Panc1 (cell line): ENCODE results near the gene THADA. TPM values are rescaled to one million over a fixed set of nuclear protein-coding genes. Genes with fewer than 3 reads are reported as not detected.

Experiments used
- ATAC-seq: fragments of 200-7000 bp; cut with Tn5 transposase; 2 replicates; pipeline ENCODE4 v1.9.1; 2020; ENCODE audit warnings: mild to moderate bottlenecking, moderate library complexity
- BruUV-seq: library from RNA; stranded (reverse); fragments of 400-500 nt; replicated peaks from 2 replicates; lab custom pipeline; 2021; lab: Mats Ljungman, UMichigan
- CTCF ChIA-PET: fragments of 300-600 bp; sonication (Branson Sonifier 250); formaldehyde crosslinking; loops from one replicate; lab custom pipeline; 2022; ENCODE audit warnings: antibody characterized with exemption; lab: Charles Lee
- POLR2A ChIA-PET: fragments of 300-600 bp; sonication (Branson Sonifier 250); formaldehyde crosslinking; loops from one replicate; lab custom pipeline; 2022; ENCODE audit warnings: antibody characterized with exemption; lab: Charles Lee
- DNase-seq: peaks from one replicate; pipeline ENCODE4 v3.0.0-alpha.2; 2010; ENCODE audit warnings: low read depth, low spot score
- H3K27ac ChIP-seq: 2 replicates; pipeline ENCODE4 v1.5.1; 2011; ENCODE audit warnings: mild to moderate bottlenecking, low read length, inconsistent platforms
- H3K27me3 ChIP-seq: fragments of 200-500 bp; sonication (Bioruptor generic); 2 replicates; pipeline ENCODE4 v1.6.0; 2014; ENCODE audit warnings: low read length, inconsistent platforms; ENCODE audit not compliant: control insufficient read depth, insufficient read depth
- H3K36me3 ChIP-seq: fragments of 200-500 bp; sonication (Bioruptor generic); 2 replicates; pipeline ENCODE4 v1.5.1; 2014; ENCODE audit warnings: inconsistent platforms, mild to moderate bottlenecking, low read length, moderate library complexity; ENCODE audit not compliant: control insufficient read depth, insufficient read depth
- H3K4me1 ChIP-seq: 2 replicates; pipeline ENCODE4 v1.5.1; 2011; ENCODE audit warnings: inconsistent platforms, mild to moderate bottlenecking, low read length, moderate library complexity; ENCODE audit not compliant: control insufficient read depth, insufficient read depth
- H3K4me3 ChIP-seq, 2 experiments: 2 replicates each; pipeline ENCODE4 v1.5.1; 2011 to 2012; ENCODE audit warnings: low read depth in 2 of 2, low read length in 2 of 2, mild to moderate bottlenecking in 2 of 2, inconsistent platforms in 1 of 2, moderate library complexity in 1 of 2
- H3K9me3 ChIP-seq: fragments of 200-500 bp; sonication (Bioruptor generic); 2 replicates; pipeline ENCODE4 v1.5.1; 2014; ENCODE audit warnings: low read depth, mild to moderate bottlenecking, inconsistent platforms, low read length, moderate library complexity; ENCODE audit not compliant: control insufficient read depth, insufficient read depth
- POLR2AphosphoS5 ChIP-seq: IDR thresholded peaks from 2 replicates; pipeline ENCODE4 v1.6.1; 2012; ENCODE audit warnings: mild to moderate bottlenecking, low read depth, low read length, moderate library complexity
- SIN3A ChIP-seq: IDR thresholded peaks from 2 replicates; pipeline ENCODE4 v1.6.1; 2012; ENCODE audit warnings: low read depth, mild to moderate bottlenecking, low read length, moderate library complexity, borderline replicate concordance; ENCODE audit not compliant: insufficient read depth
- TCF7L2 ChIP-seq: IDR thresholded peaks from 2 replicates; pipeline ENCODE4 v1.6.1; 2011; ENCODE audit warnings: mild to moderate bottlenecking, low read depth, low read length, inconsistent platforms
- in situ Hi-C: cut with HindIII; loops from 2 replicates; pipeline ENCODE4 v1.10.0; 2016; ENCODE audit warnings: low sequenced_read_pairs, low pct_unique_long_range_greater_than_20kb
- intact Hi-C: fragments of 100-400 bp; cut with micrococcal nuclease; formaldehyde crosslinking; loops from one replicate; pipeline ENCODE4 v1.10.0; 2022; ENCODE audit not compliant: unreplicated experiment
- total RNA-seq: library from RNA; stranded (reverse); gene quantifications from one replicate; pipeline ENCODE4 v1.2.1, GENCODE V29; 2021; ENCODE audit not compliant: unreplicated experiment
- TF ChIP-seq, protein P1 (sequence below): fragments of 450-650 bp; IDR thresholded peaks from 2 replicates; pipeline ENCODE4 v1.5.1; 2017; ENCODE audit warnings: mild to moderate bottlenecking
- TF ChIP-seq, protein P2 (sequence below), 2 experiments: IDR thresholded peaks; 2 replicates each; pipeline ENCODE4 v1.6.1; 2011 to 2012; ENCODE audit warnings: low read depth in 2 of 2, control low read depth in 1 of 2, low read length in 1 of 2, mild to moderate bottlenecking in 1 of 2, moderate library complexity in 1 of 2; ENCODE audit not compliant: insufficient read depth in 1 of 2

The THADA gene
- total RNA-seq, 1 experiment from 2014 or later, result 37.2 TPM

DNA sequence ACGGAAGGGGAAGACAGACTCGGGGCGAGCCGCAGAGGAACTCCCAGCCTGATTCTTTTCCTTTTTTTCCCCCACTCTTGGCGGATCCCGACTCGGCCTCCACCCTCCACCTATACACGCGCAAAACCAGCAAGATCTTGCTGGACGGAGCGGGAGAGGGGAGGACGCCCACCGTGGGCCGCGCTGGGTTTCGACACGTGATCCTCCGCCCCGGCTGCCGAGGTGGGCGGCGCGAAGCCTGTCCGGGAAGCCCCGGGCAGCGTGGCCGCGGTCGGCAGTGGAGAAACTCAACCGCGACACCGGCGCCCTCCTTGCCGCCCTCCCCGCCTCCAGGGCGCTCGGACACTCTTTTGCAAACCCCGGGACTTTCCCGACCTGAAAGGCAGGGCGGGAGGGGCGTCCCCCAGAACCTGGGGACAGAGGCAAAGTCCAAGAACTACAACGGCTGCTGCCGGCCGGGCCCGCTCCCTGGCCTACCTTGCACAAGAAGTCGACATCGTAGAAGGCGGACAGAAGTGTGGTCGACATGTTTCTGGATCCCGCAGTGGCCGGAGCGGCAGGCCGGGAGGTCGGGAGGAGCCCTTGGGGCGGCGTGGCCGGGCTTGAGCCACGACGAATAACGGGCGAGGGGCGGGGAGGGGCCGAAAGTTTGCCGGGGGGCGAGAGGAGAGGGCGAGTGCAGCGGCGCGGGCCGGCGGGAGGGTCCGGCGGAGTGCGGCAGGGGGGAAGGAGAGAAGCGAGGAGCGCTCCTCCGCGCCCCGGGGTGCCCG lies 369.9 kb downstream of the THADA start:
- peak; percentile 8 for ATAC-seq
- intact Hi-C loops (loop anchor here (2.0 to 10.0 kb wide), 4 partner anchors 201 to 399 kb away; no protein-coding TSS in a partner anchor), in situ Hi-C loops (no loop called here)
- Histone ChIP-seq H3K4me1 (peaks cover 33% of the 10 kb centered on the region), H3K27ac (peak overlapping the region; percentile 93), H3K4me3 (peak overlapping the region; percentile 80 to 90), H3K36me3 (peaks cover 14% of the 10 kb centered on the region), H3K9me3 (no peaks in the 10 kb centered on the region), H3K27me3 (no peaks in the 10 kb centered on the region)
- DNase-seq, result no peak
- BruUV-seq, result no TSS peak
- CTCF ChIA-PET, result interaction anchor here (0.6 kb wide), 2 partner anchors 201 to 324 kb away, joined by 3 read pairs; no protein-coding TSS in a partner anchor
- TF ChIP-seq, protein P1, sequence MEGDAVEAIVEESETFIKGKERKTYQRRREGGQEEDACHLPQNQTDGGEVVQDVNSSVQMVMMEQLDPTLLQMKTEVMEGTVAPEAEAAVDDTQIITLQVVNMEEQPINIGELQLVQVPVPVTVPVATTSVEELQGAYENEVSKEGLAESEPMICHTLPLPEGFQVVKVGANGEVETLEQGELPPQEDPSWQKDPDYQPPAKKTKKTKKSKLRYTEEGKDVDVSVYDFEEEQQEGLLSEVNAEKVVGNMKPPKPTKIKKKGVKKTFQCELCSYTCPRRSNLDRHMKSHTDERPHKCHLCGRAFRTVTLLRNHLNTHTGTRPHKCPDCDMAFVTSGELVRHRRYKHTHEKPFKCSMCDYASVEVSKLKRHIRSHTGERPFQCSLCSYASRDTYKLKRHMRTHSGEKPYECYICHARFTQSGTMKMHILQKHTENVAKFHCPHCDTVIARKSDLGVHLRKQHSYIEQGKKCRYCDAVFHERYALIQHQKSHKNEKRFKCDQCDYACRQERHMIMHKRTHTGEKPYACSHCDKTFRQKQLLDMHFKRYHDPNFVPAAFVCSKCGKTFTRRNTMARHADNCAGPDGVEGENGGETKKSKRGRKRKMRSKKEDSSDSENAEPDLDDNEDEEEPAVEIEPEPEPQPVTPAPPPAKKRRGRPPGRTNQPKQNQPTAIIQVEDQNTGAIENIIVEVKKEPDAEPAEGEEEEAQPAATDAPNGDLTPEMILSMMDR, result no peak
- TF ChIP-seq POLR2AphosphoS5, result peak; percentile 7; the same call in 1 of the 2 replicates
- TF ChIP-seq SIN3A, result no peak
- POLR2A ChIA-PET, result interaction anchor here (0.6 to 1.3 kb wide), 4 partner anchors 87 to 415 kb away, joined by 3 to 11 read pairs (median 4); no protein-coding TSS in a partner anchor

DNA sequence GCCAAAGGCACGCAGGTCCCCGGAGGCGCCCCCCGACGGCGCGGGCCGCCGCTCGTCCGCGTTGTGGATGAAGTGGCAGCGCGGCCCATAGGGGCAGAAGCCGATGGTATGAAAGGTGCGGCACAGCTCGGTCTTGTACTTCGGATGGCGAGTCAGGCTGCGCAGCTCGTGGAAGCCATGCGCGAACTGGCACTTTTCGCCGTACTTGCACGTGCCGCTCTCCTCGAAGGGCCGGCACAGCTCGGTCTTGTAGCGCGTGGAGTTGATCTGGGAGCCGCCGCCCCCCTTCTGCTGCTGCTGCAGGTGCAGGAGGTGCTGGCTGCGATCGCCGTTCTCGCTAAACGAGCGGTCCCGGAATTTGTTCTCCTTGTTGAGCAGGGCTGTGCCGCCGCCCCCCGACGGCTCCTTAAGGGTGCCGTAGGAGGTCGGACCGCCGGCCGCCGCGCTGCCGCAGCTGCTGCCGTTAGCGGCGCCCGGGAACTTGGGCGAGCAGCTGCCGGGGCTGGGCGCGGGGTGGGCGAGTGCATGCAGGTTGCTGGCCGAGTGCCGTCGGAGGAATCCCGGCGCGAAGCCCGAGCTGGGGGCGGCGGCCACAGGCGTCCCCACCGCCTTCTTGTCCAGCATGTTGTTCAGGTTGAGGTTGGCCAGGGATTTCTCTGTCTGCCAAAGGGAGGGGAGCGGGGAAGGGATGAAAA lies 370.6 kb downstream of the THADA start:
- CTCF ChIA-PET, result no interaction called here
- TF ChIP-seq POLR2AphosphoS5 (no peak; the same call in 1 of the 2 replicates), SIN3A (no peak), TCF7L2 (no peak)
- TF ChIP-seq, protein P2, sequence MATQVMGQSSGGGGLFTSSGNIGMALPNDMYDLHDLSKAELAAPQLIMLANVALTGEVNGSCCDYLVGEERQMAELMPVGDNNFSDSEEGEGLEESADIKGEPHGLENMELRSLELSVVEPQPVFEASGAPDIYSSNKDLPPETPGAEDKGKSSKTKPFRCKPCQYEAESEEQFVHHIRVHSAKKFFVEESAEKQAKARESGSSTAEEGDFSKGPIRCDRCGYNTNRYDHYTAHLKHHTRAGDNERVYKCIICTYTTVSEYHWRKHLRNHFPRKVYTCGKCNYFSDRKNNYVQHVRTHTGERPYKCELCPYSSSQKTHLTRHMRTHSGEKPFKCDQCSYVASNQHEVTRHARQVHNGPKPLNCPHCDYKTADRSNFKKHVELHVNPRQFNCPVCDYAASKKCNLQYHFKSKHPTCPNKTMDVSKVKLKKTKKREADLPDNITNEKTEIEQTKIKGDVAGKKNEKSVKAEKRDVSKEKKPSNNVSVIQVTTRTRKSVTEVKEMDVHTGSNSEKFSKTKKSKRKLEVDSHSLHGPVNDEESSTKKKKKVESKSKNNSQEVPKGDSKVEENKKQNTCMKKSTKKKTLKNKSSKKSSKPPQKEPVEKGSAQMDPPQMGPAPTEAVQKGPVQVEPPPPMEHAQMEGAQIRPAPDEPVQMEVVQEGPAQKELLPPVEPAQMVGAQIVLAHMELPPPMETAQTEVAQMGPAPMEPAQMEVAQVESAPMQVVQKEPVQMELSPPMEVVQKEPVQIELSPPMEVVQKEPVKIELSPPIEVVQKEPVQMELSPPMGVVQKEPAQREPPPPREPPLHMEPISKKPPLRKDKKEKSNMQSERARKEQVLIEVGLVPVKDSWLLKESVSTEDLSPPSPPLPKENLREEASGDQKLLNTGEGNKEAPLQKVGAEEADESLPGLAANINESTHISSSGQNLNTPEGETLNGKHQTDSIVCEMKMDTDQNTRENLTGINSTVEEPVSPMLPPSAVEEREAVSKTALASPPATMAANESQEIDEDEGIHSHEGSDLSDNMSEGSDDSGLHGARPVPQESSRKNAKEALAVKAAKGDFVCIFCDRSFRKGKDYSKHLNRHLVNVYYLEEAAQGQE (IDR thresholded peaks at IDR 0.05; ENCODE audit: insufficient read depth in 1 of 2, low read depth in 2 of 2, low read length in 1 of 2), result no peak
- TF ChIP-seq, protein P1, result no peak
- in situ Hi-C loops (no loop called here), intact Hi-C loops (loop anchor here (5.0 to 10.0 kb wide), 3 partner anchors 200 to 398 kb away; no protein-coding TSS in a partner anchor)
- ATAC-seq (no peak), DNase-seq (no peak)
- Histone ChIP-seq H3K36me3 (peaks cover 12% of the 10 kb centered on the region), H3K27me3 (no peaks in the 10 kb centered on the region), H3K9me3 (no peaks in the 10 kb centered on the region), H3K4me3 (peak overlapping the region; percentile 80 to 90), H3K4me1 (peaks cover 41% of the 10 kb centered on the region), H3K27ac (peak overlapping the region; percentile 93)
- POLR2A ChIA-PET, result no interaction called here
- TSS peak; percentile 69 for BruUV-seq
